Heart left ventricle (tissue), 16 donors: ENCODE results near the gene LMTK2. TPM values are rescaled to one million over a fixed set of nuclear protein-coding genes. Genes with fewer than 3 reads are reported as not detected.

ENCODE experiments used
- ATAC-seq, 4 donors: fragments of 200-7000 bp; cut with Tn5 transposase; one replicate each; pipeline ENCODE4 v1.9.1; 2020 to 2022; ENCODE audit warnings: moderate library complexity in 4 of 4, mild to moderate bottlenecking in 3 of 4, moderate number of reproducible peaks in 1 of 4
- DNase-seq, 5 donors: peaks; one replicate each; pipeline ENCODE4 v3.0.0-alpha.2; 2020
- H3K27ac ChIP-seq, 12 donors: fragments of 200-600 bp; sonication (generic) in 4 of 12; one replicate each; pipeline versions ENCODE4 v1.5.0 to v1.8.0; 2016 to 2022; ENCODE audit warnings: mild to moderate bottlenecking in 2 of 12
- H3K27me3 ChIP-seq, 9 donors: fragments of 200-600 bp; sonication (generic) in 2 of 9; one replicate each; pipeline versions ENCODE4 v1.5.1 to v1.8.0; 2016 to 2022; ENCODE audit warnings: mild to moderate bottlenecking in 3 of 9
- H3K36me3 ChIP-seq, 9 donors: fragments of 200-600 bp; sonication (generic) in 2 of 9; one replicate each; pipeline versions ENCODE4 v1.5.0 to v1.8.0; 2018 to 2022; ENCODE audit warnings: mild to moderate bottlenecking in 2 of 9
- H3K4me1 ChIP-seq, 12 donors: fragments of 200-600 bp; sonication (generic) in 4 of 12; one replicate each; pipeline versions ENCODE4 v1.5.0 to v1.8.0; 2016 to 2022; ENCODE audit warnings: mild to moderate bottlenecking in 3 of 12
- H3K4me3 ChIP-seq, 12 donors: fragments of 200-600 bp; sonication (generic) in 4 of 12; one replicate each; pipeline versions ENCODE4 v1.5.0 to v1.8.0; 2017 to 2022; ENCODE audit warnings: mild to moderate bottlenecking in 9 of 12, moderate library complexity in 4 of 12
- H3K9me3 ChIP-seq, 12 donors: fragments of 200-600 bp; sonication (generic) in 4 of 12; one replicate each; pipeline versions ENCODE4 v1.5.0 to v1.8.0; 2016 to 2022; ENCODE audit warnings: mild to moderate bottlenecking in 1 of 12
- POLR2A ChIP-seq, 2 donors: fragments of 450-650 bp; IDR thresholded peaks; one replicate each; pipeline ENCODE4 v1.6.1; 2017; ENCODE audit warnings: antibody characterized with exemption in 2 of 2, mild to moderate bottlenecking in 2 of 2, moderate library complexity in 2 of 2
- WGBS, 4 donors: extraction: QIAGEN DNeasy Blood & Tissue Kit in 2 of 4; methylation state at CpG; one replicate each; pipeline versions ENCODE4 v1.1.5 to v1.1.7; 2013 to 2018; 5-methylcytosine and 5-hydroxymethylcytosine counted together
- intact Hi-C, 10 donors: fragments of 100-400 bp; cut with DNase I; formaldehyde crosslinking; loops; one replicate each; pipeline versions ENCODE4 v1.11.1 to v1.14.2; 2022
- polyA plus RNA-seq, 2 donors: library from polyadenylated mRNA; stranded (reverse); fragments of 200-250 nt; gene quantifications; one replicate each; pipeline ENCODE4 v1.2.3, GENCODE V29; 2013
- total RNA-seq, 9 donors: library from RNA; depleted of rRNA in 2 of 9; stranded (reverse); fragments of >200 nt in 2 of 9; fragmentation: NEBNext Ultra II Directional in 3 of 9; extraction: Animal tissue kit (Norgen Biotek cat#: 25700) in 3 of 9; gene quantifications; one replicate each; pipeline versions ENCODE4 v1.1.0 to v1.2.4, GENCODE V29; 2016 to 2023
- TF ChIP-seq, protein P1 (sequence below), 12 donors: fragments of 200-600 bp; sonication (generic) in 4 of 12; IDR thresholded peaks; one replicate each; pipeline versions ENCODE4 v1.5.0 to v1.8.0; 2018 to 2022; ENCODE audit warnings: antibody characterized with exemption in 12 of 12, mild to moderate bottlenecking in 5 of 12
- donor health status: ischemic (EF 13 %, LVEDD 7.1; RV severe dilation, severe dysfunction).
- donor health status: healthy with polysubstance abuse.
- donor health status: DM: no; HTN: yes; CAD: no.
- donor health status: DM: no; HTN: no; CAD: no.
- donor health status: ischemic (EF 25% LVEDD 6.9; RV normal size, moderate dysfunction).
- donor health status: ischemic (EF 25% LVEDD 5.7; RV mildly dilated, moderate dysfunction).
- donor health status: healthy.
- donor health status: DM: yes; HTN: yes; CAD: no.
- donor health status: ischemic (EF 35%, LVEDD 5.7; RV mildly dilated, moderate dysfunction).
- donor health status: nonischemic (EF 11% LVEDD 7.7; RV severe dilation, severe dysfunction).
- donor health status: DM: yes; HTN: yes; CAD: no.
- donor health status: PGD.
- donor health status: ischemic (EF 29% LVEDD 5.4; RV normal size, mild dysfunction).
- donor health status: nonischemic (EF 23%, LVEDD 6.1; RV moderate dilation, normal function).

Gene LMTK2
- total and polyA plus RNA-seq, 11 donors: 6.3 to 58.3 (median 27.3) TPM

DNA sequence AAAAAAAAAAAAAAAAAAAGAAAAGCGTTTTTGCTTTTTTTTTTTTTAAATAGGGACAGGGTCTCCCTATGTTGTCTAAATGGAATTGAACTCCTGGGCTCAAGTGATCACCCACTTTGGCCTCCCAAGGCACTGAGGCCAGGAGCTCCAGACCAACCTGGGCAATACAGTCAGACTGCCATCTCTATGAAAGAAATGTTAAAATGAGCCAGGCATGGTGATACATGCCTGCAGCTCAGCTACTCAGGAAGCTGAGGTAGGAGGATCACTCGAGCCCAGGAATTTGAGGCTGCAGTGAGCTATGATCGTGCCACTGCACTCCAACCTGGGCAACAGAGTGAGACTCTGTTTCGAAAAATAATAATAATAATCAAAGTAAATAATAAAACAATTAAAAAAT lies 16.5 kb upstream of the LMTK2 start:
- no peaks in the 10 kb centered on the region for H3K36me3 ChIP-seq
- intact Hi-C loops: loop anchor here in 1 of 10 donors (10.0 kb wide), 1 partner anchor 65 kb away; no protein-coding TSS in a partner anchor
- no peak overlapping the region for H3K27ac ChIP-seq
- H3K4me1 ChIP-seq: no peaks in the 10 kb centered on the region
- 54 to 81% (median 69%) methylated on average over 4 of the region's 4 CpGs for WGBS, 4 donors
- H3K4me3 ChIP-seq: no peak overlapping the region
- DNase-seq (no peak), ATAC-seq (no peak)
- no peak for TF ChIP-seq POLR2A (IDR thresholded peaks at IDR 0.05)
- TF ChIP-seq, protein P1, sequence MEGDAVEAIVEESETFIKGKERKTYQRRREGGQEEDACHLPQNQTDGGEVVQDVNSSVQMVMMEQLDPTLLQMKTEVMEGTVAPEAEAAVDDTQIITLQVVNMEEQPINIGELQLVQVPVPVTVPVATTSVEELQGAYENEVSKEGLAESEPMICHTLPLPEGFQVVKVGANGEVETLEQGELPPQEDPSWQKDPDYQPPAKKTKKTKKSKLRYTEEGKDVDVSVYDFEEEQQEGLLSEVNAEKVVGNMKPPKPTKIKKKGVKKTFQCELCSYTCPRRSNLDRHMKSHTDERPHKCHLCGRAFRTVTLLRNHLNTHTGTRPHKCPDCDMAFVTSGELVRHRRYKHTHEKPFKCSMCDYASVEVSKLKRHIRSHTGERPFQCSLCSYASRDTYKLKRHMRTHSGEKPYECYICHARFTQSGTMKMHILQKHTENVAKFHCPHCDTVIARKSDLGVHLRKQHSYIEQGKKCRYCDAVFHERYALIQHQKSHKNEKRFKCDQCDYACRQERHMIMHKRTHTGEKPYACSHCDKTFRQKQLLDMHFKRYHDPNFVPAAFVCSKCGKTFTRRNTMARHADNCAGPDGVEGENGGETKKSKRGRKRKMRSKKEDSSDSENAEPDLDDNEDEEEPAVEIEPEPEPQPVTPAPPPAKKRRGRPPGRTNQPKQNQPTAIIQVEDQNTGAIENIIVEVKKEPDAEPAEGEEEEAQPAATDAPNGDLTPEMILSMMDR (IDR thresholded peaks at IDR 0.05): no peak
- peaks cover 0 to 24% (median 6%) of the 10 kb centered on the region in 12 donors for H3K9me3 ChIP-seq
- H3K27me3 ChIP-seq: peaks cover 0 to 6% (median 0%) of the 10 kb centered on the region in 9 donors

GRCh38 chr7:98091061-98091460 lies 15.6 kb upstream of the LMTK2 start:
- DNase-seq (no peak), ATAC-seq (no peak)
- intact Hi-C loops: loop anchor here in 1 of 10 donors (10.0 kb wide), 1 partner anchor 66 kb away; no protein-coding TSS in a partner anchor
- Histone ChIP-seq H3K4me1 (no peaks in the 10 kb centered on the region), H3K36me3 (no peaks in the 10 kb centered on the region), H3K4me3 (no peak overlapping the region), H3K9me3 (peaks cover 0 to 34% (median 10%) of the 10 kb centered on the region in 12 donors), H3K27ac (no peak overlapping the region), H3K27me3 (peaks cover 0 to 6% (median 0%) of the 10 kb centered on the region in 9 donors)
- TF ChIP-seq, protein P1 (IDR thresholded peaks at IDR 0.05): no peak
- TF ChIP-seq POLR2A (IDR thresholded peaks at IDR 0.05): no peak
- 69 to 80% (median 73%) methylated on average over 2 of the region's 2 CpGs for WGBS, 4 donors

GRCh38 chr7:98091523-98091922 lies 15.1 kb upstream of the LMTK2 start:
- ATAC-seq (no peak), DNase-seq (no peak)
- no peak for TF ChIP-seq POLR2A (IDR thresholded peaks at IDR 0.05)
- TF ChIP-seq, protein P1 (IDR thresholded peaks at IDR 0.05): no peak
- Histone ChIP-seq H3K27ac (no peak overlapping the region), H3K27me3 (peaks cover 0 to 6% (median 0%) of the 10 kb centered on the region in 9 donors), H3K36me3 (no peaks in the 10 kb centered on the region), H3K9me3 (peaks cover 0 to 38% (median 13%) of the 10 kb centered on the region in 12 donors), H3K4me1 (no peaks in the 10 kb centered on the region), H3K4me3 (no peak overlapping the region)
- intact Hi-C loops: loop anchor here in 1 of 10 donors (10.0 kb wide), 1 partner anchor 67 kb away; no protein-coding TSS in a partner anchor
- WGBS, 4 donors: 83 to 88% (median 83%) methylated on average over 3 of the region's 3 CpGs

GRCh38 chr7:98097042-98097645 lies 9.5 kb upstream of the LMTK2 start:
- TF ChIP-seq, protein P1 (IDR thresholded peaks at IDR 0.05): no peak
- no peak for TF ChIP-seq POLR2A (IDR thresholded peaks at IDR 0.05)
- WGBS, 4 donors: 91 to 98% (median 93%) methylated on average over 1 of the region's 1 CpG
- Histone ChIP-seq H3K36me3 (no peaks in the 10 kb centered on the region), H3K27me3 (no peaks in the 10 kb centered on the region), H3K27ac (no peak overlapping the region), H3K4me3 (no peak overlapping the region), H3K9me3 (peaks cover 0 to 84% (median 37%) of the 10 kb centered on the region in 12 donors), H3K4me1 (no peaks in the 10 kb centered on the region)
- DNase-seq (no peak), ATAC-seq (no peak)
- intact Hi-C loops: loop anchor here in 1 of 10 donors (10.0 kb wide), 1 partner anchor 72 kb away; no protein-coding TSS in a partner anchor
